SK-N-SH (cell line): ENCODE measurements around the gene YDJC. TPM values are rescaled to one million over a fixed set of nuclear protein-coding genes. Genes with fewer than 3 reads are reported as not detected.

Source experiments
- ELF1 ChIP-seq: IDR thresholded peaks from 2 replicates; pipeline ENCODE4 v1.4.0; 2012
- EZH2phosphoT487 ChIP-seq: fragments of 200-600 bp; sonication (generic); IDR thresholded peaks from 2 replicates; pipeline ENCODE4 v1.6.1; 2017; ENCODE audit warnings: low read depth, mixed run types, mild to moderate bottlenecking, antibody characterized with exemption, moderate library complexity, borderline replicate concordance
- FOSL2 ChIP-seq: IDR thresholded peaks from 2 replicates; pipeline ENCODE4 v1.4.0; 2012; ENCODE audit warnings: low read depth, mild to moderate bottlenecking, moderate library complexity, borderline replicate concordance
- FOXM1 ChIP-seq: IDR thresholded peaks from 2 replicates; pipeline ENCODE4 v1.4.0; 2012; ENCODE audit warnings: low read depth, mild to moderate bottlenecking
- MEF2A ChIP-seq: IDR thresholded peaks from 2 replicates; pipeline ENCODE4 v1.4.0; 2012; ENCODE audit warnings: low read depth, borderline replicate concordance
- RCOR1 ChIP-seq: fragments of 150-350 bp; IDR thresholded peaks from 2 replicates; pipeline ENCODE4 v1.6.1; 2017; ENCODE audit warnings: antibody characterized with exemption, low read length
- RXRA ChIP-seq: IDR thresholded peaks from 2 replicates; pipeline ENCODE4 v1.4.0; 2012; ENCODE audit warnings: low read depth, mild to moderate bottlenecking, borderline replicate concordance
- SIN3A ChIP-seq: IDR thresholded peaks from 2 replicates; pipeline ENCODE4 v1.6.1; 2012; ENCODE audit warnings: low read depth, mild to moderate bottlenecking, low read length, moderate library complexity, borderline replicate concordance
- SMC3 ChIP-seq: IDR thresholded peaks from 2 replicates; pipeline ENCODE4 v1.6.1; 2012; ENCODE audit warnings: low read depth, low read length, improper control_type of control experiment
- polyA plus RNA-seq, 3 experiments: library from polyadenylated mRNA; depleted of rRNA; stranded (reverse); fragments of >200 nt; gene quantifications; 2 replicates each; pipeline ENCODE4 v1.2.3, GENCODE V29; 2012
- TF ChIP-seq, protein P1 (sequence below): IDR thresholded peaks from 2 replicates; pipeline ENCODE4 v1.4.0; 2012; ENCODE audit warnings: low read depth, borderline replicate concordance
- TF ChIP-seq, protein P2 (sequence below): IDR thresholded peaks from 2 replicates; pipeline ENCODE4 v1.4.0; 2012; ENCODE audit warnings: low read depth
- TF ChIP-seq, protein P3 (sequence below): IDR thresholded peaks from 2 replicates; pipeline ENCODE4 v1.6.1; 2012; ENCODE audit warnings: mild to moderate bottlenecking, low read depth, low read length, moderate library complexity
- TF ChIP-seq, protein P4 (sequence below): fragments of 150-350 bp; IDR thresholded peaks from 2 replicates; pipeline ENCODE4 v1.6.1; 2016; ENCODE audit warnings: mild to moderate bottlenecking, low read depth, low read length
- TF ChIP-seq, protein P5 (sequence below): fragments of 150-350 bp; IDR thresholded peaks from 2 replicates; pipeline ENCODE4 v1.6.1; 2017; ENCODE audit warnings: antibody characterized with exemption, low read length, low read depth, borderline replicate concordance

YDJC gene
- polyA plus RNA-seq, 1 of the 3 experiments (the other 2 are of a cell fraction): 37.4 TPM

DNA sequence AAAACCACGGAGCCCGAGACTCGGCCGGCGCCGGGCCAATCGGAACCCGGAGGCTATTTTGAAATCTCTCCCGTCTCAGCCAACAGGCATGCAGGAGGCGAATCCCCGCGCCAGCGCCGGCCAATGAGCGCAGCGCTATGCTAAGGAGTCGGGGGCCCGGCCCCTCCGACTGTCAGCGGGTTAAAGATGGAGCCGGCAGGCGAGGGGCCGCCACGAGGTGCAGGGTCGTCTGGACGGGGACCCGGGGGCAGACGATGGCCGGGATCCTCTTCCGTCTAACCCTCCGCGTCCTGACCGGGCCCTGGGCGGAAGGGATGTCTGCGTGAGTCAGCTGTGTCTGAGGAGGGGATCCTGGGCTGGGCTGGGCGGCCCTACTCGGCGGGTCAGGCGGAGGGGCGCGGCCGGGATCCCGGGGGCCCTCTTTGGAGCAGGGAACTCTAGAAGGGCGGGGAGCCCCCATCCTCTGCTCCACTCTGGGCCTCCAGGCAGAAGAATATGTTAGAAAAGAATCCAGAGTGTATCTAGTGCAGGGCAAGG lies 22.3 kb upstream of the YDJC start (continued):
- TF ChIP-seq EZH2phosphoT487 (no peak), SMC3 (no peak), FOXM1 (peak; percentile 59; the same call in 1 of the 2 replicates), MEF2A (no peak), ELF1 (no peak), RCOR1 (no peak), SIN3A (peak; percentile 87; the same call in 1 of the 2 replicates), RXRA (no peak), FOSL2 (no peak)
- TF ChIP-seq, protein P1, sequence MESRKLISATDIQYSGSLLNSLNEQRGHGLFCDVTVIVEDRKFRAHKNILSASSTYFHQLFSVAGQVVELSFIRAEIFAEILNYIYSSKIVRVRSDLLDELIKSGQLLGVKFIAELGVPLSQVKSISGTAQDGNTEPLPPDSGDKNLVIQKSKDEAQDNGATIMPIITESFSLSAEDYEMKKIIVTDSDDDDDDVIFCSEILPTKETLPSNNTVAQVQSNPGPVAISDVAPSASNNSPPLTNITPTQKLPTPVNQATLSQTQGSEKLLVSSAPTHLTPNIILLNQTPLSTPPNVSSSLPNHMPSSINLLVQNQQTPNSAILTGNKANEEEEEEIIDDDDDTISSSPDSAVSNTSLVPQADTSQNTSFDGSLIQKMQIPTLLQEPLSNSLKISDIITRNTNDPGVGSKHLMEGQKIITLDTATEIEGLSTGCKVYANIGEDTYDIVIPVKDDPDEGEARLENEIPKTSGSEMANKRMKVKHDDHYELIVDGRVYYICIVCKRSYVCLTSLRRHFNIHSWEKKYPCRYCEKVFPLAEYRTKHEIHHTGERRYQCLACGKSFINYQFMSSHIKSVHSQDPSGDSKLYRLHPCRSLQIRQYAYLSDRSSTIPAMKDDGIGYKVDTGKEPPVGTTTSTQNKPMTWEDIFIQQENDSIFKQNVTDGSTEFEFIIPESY: 0 out of 2 replicates have a peak, but pooled peaks have one; percentile 8
- TF ChIP-seq, protein P2, sequence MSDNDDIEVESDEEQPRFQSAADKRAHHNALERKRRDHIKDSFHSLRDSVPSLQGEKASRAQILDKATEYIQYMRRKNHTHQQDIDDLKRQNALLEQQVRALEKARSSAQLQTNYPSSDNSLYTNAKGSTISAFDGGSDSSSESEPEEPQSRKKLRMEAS: peak; percentile 89
- TF ChIP-seq, protein P3, sequence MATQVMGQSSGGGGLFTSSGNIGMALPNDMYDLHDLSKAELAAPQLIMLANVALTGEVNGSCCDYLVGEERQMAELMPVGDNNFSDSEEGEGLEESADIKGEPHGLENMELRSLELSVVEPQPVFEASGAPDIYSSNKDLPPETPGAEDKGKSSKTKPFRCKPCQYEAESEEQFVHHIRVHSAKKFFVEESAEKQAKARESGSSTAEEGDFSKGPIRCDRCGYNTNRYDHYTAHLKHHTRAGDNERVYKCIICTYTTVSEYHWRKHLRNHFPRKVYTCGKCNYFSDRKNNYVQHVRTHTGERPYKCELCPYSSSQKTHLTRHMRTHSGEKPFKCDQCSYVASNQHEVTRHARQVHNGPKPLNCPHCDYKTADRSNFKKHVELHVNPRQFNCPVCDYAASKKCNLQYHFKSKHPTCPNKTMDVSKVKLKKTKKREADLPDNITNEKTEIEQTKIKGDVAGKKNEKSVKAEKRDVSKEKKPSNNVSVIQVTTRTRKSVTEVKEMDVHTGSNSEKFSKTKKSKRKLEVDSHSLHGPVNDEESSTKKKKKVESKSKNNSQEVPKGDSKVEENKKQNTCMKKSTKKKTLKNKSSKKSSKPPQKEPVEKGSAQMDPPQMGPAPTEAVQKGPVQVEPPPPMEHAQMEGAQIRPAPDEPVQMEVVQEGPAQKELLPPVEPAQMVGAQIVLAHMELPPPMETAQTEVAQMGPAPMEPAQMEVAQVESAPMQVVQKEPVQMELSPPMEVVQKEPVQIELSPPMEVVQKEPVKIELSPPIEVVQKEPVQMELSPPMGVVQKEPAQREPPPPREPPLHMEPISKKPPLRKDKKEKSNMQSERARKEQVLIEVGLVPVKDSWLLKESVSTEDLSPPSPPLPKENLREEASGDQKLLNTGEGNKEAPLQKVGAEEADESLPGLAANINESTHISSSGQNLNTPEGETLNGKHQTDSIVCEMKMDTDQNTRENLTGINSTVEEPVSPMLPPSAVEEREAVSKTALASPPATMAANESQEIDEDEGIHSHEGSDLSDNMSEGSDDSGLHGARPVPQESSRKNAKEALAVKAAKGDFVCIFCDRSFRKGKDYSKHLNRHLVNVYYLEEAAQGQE: no peak
- TF ChIP-seq, protein P4, sequence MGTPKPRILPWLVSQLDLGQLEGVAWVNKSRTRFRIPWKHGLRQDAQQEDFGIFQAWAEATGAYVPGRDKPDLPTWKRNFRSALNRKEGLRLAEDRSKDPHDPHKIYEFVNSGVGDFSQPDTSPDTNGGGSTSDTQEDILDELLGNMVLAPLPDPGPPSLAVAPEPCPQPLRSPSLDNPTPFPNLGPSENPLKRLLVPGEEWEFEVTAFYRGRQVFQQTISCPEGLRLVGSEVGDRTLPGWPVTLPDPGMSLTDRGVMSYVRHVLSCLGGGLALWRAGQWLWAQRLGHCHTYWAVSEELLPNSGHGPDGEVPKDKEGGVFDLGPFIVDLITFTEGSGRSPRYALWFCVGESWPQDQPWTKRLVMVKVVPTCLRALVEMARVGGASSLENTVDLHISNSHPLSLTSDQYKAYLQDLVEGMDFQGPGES: peak; percentile 15; the same call in 1 of the 2 replicates
- TF ChIP-seq, protein P5, sequence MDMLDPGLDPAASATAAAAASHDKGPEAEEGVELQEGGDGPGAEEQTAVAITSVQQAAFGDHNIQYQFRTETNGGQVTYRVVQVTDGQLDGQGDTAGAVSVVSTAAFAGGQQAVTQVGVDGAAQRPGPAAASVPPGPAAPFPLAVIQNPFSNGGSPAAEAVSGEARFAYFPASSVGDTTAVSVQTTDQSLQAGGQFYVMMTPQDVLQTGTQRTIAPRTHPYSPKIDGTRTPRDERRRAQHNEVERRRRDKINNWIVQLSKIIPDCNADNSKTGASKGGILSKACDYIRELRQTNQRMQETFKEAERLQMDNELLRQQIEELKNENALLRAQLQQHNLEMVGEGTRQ: no peak
- TF ChIP-seq, all 33 proteins: peak for 12
